Ectodermal cell (in vitro differentiated cells): Measurements from ENCODE around the gene RPP30.

Experiments used
- H3K27ac ChIP-seq: 2 replicates; pipeline ENCODE4 v1.7.0; 2013; ENCODE audit warnings: mild to moderate bottlenecking, low read depth, low read length; ENCODE audit not compliant: insufficient read depth, poor library complexity, severe bottlenecking
- H3K27me3 ChIP-seq: 2 replicates; pipeline ENCODE4 v1.7.0; 2013; ENCODE audit warnings: mild to moderate bottlenecking, low read length; ENCODE audit not compliant: insufficient read depth, control insufficient read depth, poor library complexity, severe bottlenecking
- H3K36me3 ChIP-seq: one replicate; pipeline ENCODE4 v1.7.0; 2013; ENCODE audit warnings: low read length; ENCODE audit not compliant: control insufficient read depth, insufficient read depth
- H3K4me1 ChIP-seq: one replicate; pipeline ENCODE4 v1.7.0; 2013; ENCODE audit warnings: low read length; ENCODE audit not compliant: control insufficient read depth, insufficient read depth
- H3K4me3 ChIP-seq: 2 replicates; pipeline ENCODE4 v1.7.0; 2013; ENCODE audit warnings: low read depth, low read length, control low read depth; ENCODE audit not compliant: insufficient read depth
- H3K9me3 ChIP-seq: 2 replicates; pipeline ENCODE4 v1.7.0; 2013; ENCODE audit warnings: mild to moderate bottlenecking, low read length, moderate library complexity; ENCODE audit not compliant: control insufficient read depth
- WGBS, 2 experiments: methylation state at CpG; one replicate each; pipeline ENCODE4 v1.1.7; 2013; ENCODE audit warnings: missing lambda C conversion rate in 2 of 2; 5-methylcytosine and 5-hydroxymethylcytosine counted together

RPP30 gene

GRCh38 chr10:90924552-90924951, 52.8 kb downstream of the RPP30 start:
- no peak overlapping the region for H3K27ac ChIP-seq
- WGBS, 2 experiments: 89 to 90% methylated on average over 3 of the region's 3 CpGs
- H3K9me3 ChIP-seq: no peaks in the 10 kb centered on the region
- peaks cover 20% of the 10 kb centered on the region for H3K4me1 ChIP-seq
- H3K4me3 ChIP-seq: no peak overlapping the region
- no peaks in the 10 kb centered on the region for H3K36me3 ChIP-seq
- peaks cover 4% of the 10 kb centered on the region for H3K27me3 ChIP-seq

GRCh38 chr10:90925079-90926029, 53.6 kb downstream of the RPP30 start:
- Histone ChIP-seq H3K4me1 (peaks cover 21% of the 10 kb centered on the region), H3K27ac (no peak overlapping the region), H3K36me3 (no peaks in the 10 kb centered on the region), H3K27me3 (no peaks in the 10 kb centered on the region), H3K4me3 (no peak overlapping the region), H3K9me3 (no peaks in the 10 kb centered on the region)
- 65 to 73% methylated on average over 4 to 5 of the region's 5 CpGs for WGBS, 2 experiments

DNA sequence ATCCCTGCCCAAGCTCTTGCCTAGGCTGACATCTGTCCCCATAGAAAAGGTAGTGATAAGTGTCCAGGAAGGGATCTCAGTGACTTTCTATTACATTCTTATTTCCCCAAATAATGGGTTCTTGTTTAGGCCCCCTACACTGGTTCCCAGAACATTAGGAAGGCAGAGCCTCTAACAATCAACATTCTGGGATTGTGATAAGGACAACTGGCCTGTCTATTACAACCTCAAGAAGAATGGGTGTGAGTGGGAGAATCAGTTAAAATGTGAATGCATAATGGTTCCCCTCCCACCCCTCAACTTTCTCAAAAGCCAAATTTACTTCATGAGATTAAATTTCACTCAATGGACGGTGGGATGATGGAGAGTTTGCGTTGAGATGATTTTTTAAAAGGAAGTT, 55.5 kb downstream of the RPP30 start:
- Histone ChIP-seq H3K4me1 (peaks cover 26% of the 10 kb centered on the region), H3K36me3 (no peaks in the 10 kb centered on the region), H3K9me3 (no peaks in the 10 kb centered on the region), H3K27ac (no peak overlapping the region), H3K27me3 (no peaks in the 10 kb centered on the region), H3K4me3 (no peak overlapping the region)
- WGBS, 2 experiments: 90% methylated on average over 2 of the region's 2 CpGs; no CpG with 5 or more reads in 1 of the 2 experiments

DNA sequence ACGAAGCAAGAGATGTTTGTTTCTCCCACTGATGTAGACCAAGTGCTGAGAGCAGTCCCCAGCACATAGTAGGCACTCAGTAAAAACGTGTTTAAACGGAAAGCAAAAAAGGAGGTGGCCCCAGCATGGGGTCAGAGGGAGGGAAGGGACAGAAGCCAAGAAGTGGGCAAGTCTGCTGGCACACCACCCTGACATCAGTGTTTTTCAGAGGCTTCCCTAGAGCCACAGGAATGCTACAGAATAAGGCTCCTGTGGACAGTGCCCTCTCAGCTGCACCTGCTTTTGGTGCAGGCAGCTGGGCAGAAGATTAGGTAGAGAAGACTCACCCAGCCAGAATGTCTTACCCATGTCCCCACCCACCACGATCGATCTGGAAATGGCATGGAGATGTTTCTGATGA, 57.4 kb downstream of the RPP30 start:
- peaks cover 26% of the 10 kb centered on the region for H3K4me1 ChIP-seq
- no peaks in the 10 kb centered on the region for H3K9me3 ChIP-seq
- WGBS, 2 experiments: 77% methylated on average over 5 of the region's 5 CpGs
- no peaks in the 10 kb centered on the region for H3K36me3 ChIP-seq
- no peak overlapping the region for H3K27ac ChIP-seq
- no peak overlapping the region for H3K4me3 ChIP-seq
- H3K27me3 ChIP-seq: no peaks in the 10 kb centered on the region

- H3K27me3 ChIP-seq: no peaks in the 10 kb centered on the region
- no peak overlapping the region for H3K4me3 ChIP-seq
- H3K27ac ChIP-seq: peak overlapping the region; percentile 83
- H3K36me3 ChIP-seq: no peaks in the 10 kb centered on the region
- peaks cover 26% of the 10 kb centered on the region for H3K4me1 ChIP-seq
- no peaks in the 10 kb centered on the region for H3K9me3 ChIP-seq
- 16 to 19% methylated on average over 5 of the region's 5 CpGs for WGBS, 2 experiments
These were observed 58.5 kb downstream of the RPP30 start for GRCh38 chr10:90930070-90930837.

DNA sequence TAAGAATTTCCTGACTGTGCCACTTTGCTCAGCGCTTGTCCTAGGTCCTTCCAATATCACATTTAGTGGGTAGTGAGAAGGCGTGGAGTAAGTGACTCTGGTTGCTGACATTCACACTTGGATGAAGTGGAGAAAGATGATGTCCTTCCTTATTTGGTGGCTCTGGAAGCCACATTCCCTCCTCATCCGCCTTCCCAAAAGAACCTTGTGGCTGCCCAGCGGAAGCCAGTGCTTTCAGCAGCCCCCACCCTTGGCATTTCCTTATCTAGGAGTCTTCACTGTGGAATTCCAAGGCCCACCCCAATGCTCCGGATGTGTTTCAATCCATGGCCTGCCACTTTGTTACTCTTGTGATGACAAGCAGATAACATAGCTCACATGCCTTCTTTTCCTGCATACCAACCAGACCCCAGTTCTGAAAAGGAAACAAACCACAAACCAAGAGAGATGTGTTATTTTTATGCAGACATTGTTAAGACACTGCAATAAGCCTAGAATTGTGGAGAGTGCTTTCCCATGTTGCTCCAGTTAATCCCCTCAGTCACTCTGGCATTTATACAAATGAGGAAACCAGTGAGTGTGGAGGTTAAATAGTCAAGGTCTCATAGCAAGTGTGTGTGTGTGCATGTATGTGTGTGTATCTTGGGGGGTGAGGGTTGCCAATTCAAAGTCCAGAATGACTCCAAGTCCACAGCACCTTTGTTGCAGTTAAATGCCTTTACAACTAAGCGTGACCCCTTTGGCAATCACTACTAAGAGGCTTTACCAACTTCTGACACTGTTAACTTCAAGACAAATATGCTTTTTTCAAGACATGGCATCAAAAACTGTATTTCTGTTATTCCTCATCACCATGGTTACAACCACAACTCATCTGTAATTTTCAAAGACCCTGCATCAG, 59.4 kb downstream of the RPP30 start:
- no peak overlapping the region for H3K4me3 ChIP-seq
- peak overlapping the region; percentile 83 for H3K27ac ChIP-seq

DNA sequence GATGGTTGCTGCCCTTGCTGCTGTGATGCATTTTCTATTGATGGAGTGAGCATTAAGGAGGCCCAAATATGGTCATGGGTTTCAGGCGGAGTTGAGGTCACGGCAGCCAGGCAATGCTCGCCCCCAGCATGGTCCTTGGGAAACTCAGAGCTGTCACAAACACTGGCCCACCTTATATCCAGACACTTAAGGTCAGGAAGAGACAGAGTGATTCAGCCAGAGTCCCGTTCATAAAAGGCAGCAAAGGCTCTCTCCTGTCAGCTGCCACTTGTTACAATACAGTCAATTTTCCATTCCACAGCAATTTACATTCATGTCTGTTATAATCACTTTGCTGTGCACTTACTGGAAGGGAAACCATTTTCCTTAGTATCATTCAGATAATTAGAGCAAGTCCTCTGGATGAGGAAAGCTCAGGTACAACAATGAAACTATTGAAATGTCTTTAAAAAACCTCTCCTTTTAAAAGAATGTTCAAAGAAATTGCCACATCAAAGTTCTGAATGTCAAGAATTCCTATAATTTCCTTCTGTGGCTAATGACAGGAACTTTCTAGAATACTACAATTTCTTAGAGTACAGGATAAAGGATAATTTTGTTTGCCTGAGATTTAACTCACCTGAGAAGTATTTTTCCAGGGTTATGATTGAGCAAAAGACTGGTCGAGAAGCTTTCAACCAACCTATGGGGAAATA, 64.0 kb downstream of the RPP30 start:
- no peaks in the 10 kb centered on the region for H3K36me3 ChIP-seq
- no peak overlapping the region for H3K27ac ChIP-seq
- 66 to 68% methylated on average over 5 of the region's 5 CpGs for WGBS, 2 experiments
- H3K27me3 ChIP-seq: no peaks in the 10 kb centered on the region
- no peaks in the 10 kb centered on the region for H3K9me3 ChIP-seq
- H3K4me1 ChIP-seq: peaks cover 9% of the 10 kb centered on the region
- no peak overlapping the region for H3K4me3 ChIP-seq

More for the DNA sequence above, 59.4 kb downstream of the RPP30 start:
- H3K36me3 ChIP-seq: no peaks in the 10 kb centered on the region
- H3K9me3 ChIP-seq: no peaks in the 10 kb centered on the region
- 56 to 59% methylated on average over 6 of the region's 6 CpGs for WGBS, 2 experiments
- H3K4me1 ChIP-seq: peaks cover 26% of the 10 kb centered on the region
- no peaks in the 10 kb centered on the region for H3K27me3 ChIP-seq

- Histone ChIP-seq H3K4me1 (peaks cover 4% of the 10 kb centered on the region), H3K27me3 (no peaks in the 10 kb centered on the region), H3K9me3 (no peaks in the 10 kb centered on the region), H3K36me3 (no peaks in the 10 kb centered on the region), H3K4me3 (no peak overlapping the region), H3K27ac (no peak overlapping the region)
- WGBS, 2 experiments: 88 to 93% methylated on average over 2 of the region's 2 CpGs
These were observed 64.5 kb downstream of the RPP30 start for GRCh38 chr10:90936276-90936659.

DNA sequence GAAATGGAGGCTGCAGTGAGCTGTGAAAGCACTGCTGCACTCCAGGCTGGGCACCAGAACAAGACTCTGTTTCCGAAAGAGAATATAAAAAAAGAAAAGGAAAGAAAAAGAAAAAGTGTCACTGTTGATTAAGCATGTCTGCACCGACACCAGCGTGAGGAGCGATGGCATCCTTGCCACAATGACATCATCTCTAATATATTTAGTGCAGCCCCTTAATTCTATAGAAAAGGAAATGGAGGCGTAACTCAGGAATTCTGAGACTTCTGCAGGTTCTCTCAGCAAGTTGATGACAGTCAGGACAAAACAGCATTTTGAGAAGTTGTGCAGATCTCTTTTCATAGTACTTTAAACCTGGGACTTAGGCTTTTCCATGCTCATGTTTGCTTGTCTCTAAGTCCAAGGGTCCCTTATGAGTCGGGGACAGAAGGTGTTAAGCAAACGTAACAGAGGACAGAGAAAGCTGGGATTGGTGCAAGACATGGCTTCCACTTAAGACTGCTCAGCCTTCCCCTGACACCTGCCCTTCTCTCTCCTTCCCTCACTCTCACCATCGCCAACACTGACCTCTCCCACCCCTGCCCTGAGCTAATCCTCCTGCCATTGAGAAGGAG, 66.0 kb downstream of the RPP30 start:
- Histone ChIP-seq H3K27ac (no peak overlapping the region), H3K27me3 (no peaks in the 10 kb centered on the region), H3K4me1 (no peaks in the 10 kb centered on the region), H3K36me3 (no peaks in the 10 kb centered on the region), H3K9me3 (no peaks in the 10 kb centered on the region), H3K4me3 (no peak overlapping the region)
- 85 to 90% methylated on average over 8 of the region's 8 CpGs for WGBS, 2 experiments
